HL-60/S4 treated with phorbol 12-myristate 13-acetate at 8.2 ng/mL for 4 days and 3 days (cell line): ENCODE measurements around the gene WDR46.
"Not testable (repeated sequence)": the region's sequence is repeated elsewhere in the genome, so short reads cannot be mapped to it uniquely, and the experiment has no call there.

Experiments
- in situ Hi-C: fragments of 300-500 bp; cut with MboI; formaldehyde crosslinking; loops from 2 replicates; pipeline ENCODE4 v1.15.0; 2022; ENCODE audit warnings: low sequenced_read_pairs

Gene WDR46

GRCh38 chr6:33289784-33290315 lies 811 bp upstream of the WDR46 start:
- in situ Hi-C loops = no loop called here

GRCh38 chr6:33288141-33288920 lies 708 bp downstream of the WDR46 start:
- in situ Hi-C loops = no loop called here

GRCh38 chr6:33286946-33287914 lies 1.8 kb downstream of the WDR46 start:
- in situ Hi-C loops = no loop called here

GRCh38 chr6:33285214-33285613 lies 3.8 kb downstream of the WDR46 start:
- in situ Hi-C loops = not testable (repeated sequence)

- in situ Hi-C loops = no loop called here
These were observed 8.5 kb downstream of the WDR46 start for GRCh38 chr6:33280539-33280938.

- in situ Hi-C loops = no loop called here
These were observed 9.0 kb downstream of the WDR46 start for GRCh38 chr6:33279971-33280511.

GRCh38 chr6:33279257-33279695 lies 9.8 kb downstream of the WDR46 start:
- in situ Hi-C loops = no loop called here

- in situ Hi-C loops = no loop called here
These were observed 10.2 kb downstream of the WDR46 start for GRCh38 chr6:33278810-33279209.

- in situ Hi-C loops = no loop called here
These were observed 10.7 kb downstream of the WDR46 start for GRCh38 chr6:33278392-33278741.

GRCh38 chr6:33277663-33278391 lies 11.2 kb downstream of the WDR46 start:
- in situ Hi-C loops = no loop called here

- in situ Hi-C loops = no loop called here
These were observed 12.0 kb downstream of the WDR46 start, which contains the start of gene B3GALT4 for GRCh38 chr6:33276864-33277662. B3GALT4 (plus strand) TSS chr6:33277123; CDS start chr6:33277420, 297 bp downstream.

- in situ Hi-C loops = no loop called here
These were observed 12.5 kb downstream of the WDR46 start for GRCh38 chr6:33276581-33276863.

- in situ Hi-C loops = not testable (repeated sequence)
These were observed 13.1 kb downstream of the WDR46 start for GRCh38 chr6:33275795-33276580.

- in situ Hi-C loops = no loop called here
These were observed 14.8 kb downstream of the WDR46 start for GRCh38 chr6:33273924-33274902.

GRCh38 chr6:33273129-33273923 lies 15.7 kb downstream of the WDR46 start:
- in situ Hi-C loops = no loop called here

- in situ Hi-C loops = no loop called here
These were observed 16.5 kb downstream of the WDR46 start for GRCh38 chr6:33272275-33273128.
